GM12865 (cell line): ENCODE data around the gene AP1B1.
"Not testable (repeated sequence)": the region's sequence is repeated elsewhere in the genome, so short reads cannot be mapped to it uniquely, and the experiment has no call there.

Source experiments
- DNase-seq: peaks from one replicate; pipeline ENCODE4 v3.0.0; 2010; ENCODE audit warnings: low read depth
- H3K4me3 ChIP-seq: 2 replicates; pipeline ENCODE4 v1.5.1; 2011; ENCODE audit warnings: mild to moderate bottlenecking, low read depth, low read length, control low read depth
- TF ChIP-seq, protein P1 (sequence below): IDR thresholded peaks from 2 replicates; pipeline ENCODE4 v1.5.1; 2011; ENCODE audit warnings: low read length, control low read depth, low read depth, inconsistent platforms; ENCODE audit not compliant: insufficient read depth; ENCODE audit errors: missing control alignments

Gene AP1B1

DNA sequence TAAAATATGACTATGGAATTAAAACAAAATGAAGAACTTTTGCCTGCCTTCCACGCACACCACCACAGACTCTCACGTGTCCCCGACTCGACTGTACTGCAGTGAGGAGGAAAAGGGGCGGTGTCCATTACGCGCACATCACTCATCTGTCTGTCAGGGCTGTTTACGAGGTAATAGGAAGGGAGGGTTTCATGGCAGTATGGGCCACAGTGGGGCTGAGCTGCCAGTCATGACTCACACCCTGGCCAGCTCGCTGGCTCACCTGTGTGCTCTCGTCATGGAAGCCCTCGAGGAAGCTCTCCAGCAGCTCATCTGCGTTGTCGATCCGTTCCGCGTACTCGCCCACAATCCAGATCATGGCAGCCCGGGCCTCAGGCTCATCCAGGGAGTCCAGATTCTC lies 39.4 kb downstream of the AP1B1 start:
- TF ChIP-seq, protein P1, sequence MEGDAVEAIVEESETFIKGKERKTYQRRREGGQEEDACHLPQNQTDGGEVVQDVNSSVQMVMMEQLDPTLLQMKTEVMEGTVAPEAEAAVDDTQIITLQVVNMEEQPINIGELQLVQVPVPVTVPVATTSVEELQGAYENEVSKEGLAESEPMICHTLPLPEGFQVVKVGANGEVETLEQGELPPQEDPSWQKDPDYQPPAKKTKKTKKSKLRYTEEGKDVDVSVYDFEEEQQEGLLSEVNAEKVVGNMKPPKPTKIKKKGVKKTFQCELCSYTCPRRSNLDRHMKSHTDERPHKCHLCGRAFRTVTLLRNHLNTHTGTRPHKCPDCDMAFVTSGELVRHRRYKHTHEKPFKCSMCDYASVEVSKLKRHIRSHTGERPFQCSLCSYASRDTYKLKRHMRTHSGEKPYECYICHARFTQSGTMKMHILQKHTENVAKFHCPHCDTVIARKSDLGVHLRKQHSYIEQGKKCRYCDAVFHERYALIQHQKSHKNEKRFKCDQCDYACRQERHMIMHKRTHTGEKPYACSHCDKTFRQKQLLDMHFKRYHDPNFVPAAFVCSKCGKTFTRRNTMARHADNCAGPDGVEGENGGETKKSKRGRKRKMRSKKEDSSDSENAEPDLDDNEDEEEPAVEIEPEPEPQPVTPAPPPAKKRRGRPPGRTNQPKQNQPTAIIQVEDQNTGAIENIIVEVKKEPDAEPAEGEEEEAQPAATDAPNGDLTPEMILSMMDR: no peak
- no peak for DNase-seq
- no peak overlapping the region for H3K4me3 ChIP-seq

DNA sequence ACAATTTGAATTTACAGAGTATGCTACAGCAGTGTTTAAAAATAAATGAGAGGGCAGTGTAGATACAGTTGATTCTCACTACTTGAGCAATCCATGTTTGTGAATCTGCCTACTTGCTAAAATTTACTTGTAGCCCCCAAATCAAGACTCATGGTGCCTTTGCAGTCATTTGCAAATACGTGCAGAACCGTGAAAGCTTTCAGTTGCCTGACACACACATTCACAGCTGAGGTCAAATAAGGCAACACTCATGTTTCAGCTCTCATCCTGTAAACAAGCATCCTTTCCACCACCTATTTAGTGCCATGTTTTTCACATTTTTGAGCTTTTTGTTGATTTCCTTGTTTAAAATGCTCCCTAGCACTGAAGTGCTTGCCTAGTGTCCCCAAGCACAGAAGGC lies 40.3 kb downstream of the AP1B1 start:
- no peak for DNase-seq
- H3K4me3 ChIP-seq: no peak overlapping the region
- TF ChIP-seq, protein P1: no peak

DNA sequence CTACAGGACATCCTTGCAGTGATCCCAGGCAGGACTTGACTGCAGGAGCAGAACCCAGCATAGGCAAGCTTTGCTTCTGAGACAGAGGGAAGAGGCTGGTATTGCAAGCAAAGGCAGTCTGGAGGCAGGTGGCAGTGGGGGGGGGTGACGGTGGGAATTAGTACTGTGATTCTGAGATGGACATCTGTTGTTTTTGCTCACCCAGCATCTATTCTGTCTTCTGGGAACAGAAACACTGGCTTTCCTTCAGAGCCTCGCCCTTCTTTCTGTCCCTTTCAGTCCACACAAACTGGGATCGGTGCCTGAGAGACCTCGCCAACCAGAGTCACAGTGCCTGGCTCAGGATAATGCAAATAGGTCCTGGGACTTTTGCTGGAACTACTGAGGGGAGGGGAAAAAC lies 41.7 kb downstream of the AP1B1 start:
- TF ChIP-seq, protein P1: no peak

DNA sequence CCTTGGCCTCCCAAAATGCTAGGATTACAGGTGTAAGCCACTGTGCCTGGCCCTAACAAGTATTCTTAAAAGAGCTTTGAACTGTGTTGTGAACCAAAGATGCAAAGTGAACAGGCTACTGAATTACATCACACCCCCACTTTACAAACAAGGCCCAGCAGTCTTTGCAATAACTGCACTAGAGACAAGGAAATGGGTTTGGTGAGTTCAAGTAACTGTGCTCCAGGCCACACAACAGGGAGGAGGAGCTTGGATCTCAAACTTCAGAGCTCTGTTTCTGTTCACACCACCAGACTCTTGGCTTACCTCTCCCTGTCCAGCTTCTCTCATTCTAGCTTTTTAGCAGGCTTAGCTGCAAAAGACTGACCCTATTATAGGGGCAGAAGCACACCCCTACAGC lies 42.4 kb downstream of the AP1B1 start:
- TF ChIP-seq, protein P1: no peak

More for the DNA sequence above, 41.7 kb downstream of the AP1B1 start:
- no peak for DNase-seq
- H3K4me3 ChIP-seq: no peak overlapping the region

DNA sequence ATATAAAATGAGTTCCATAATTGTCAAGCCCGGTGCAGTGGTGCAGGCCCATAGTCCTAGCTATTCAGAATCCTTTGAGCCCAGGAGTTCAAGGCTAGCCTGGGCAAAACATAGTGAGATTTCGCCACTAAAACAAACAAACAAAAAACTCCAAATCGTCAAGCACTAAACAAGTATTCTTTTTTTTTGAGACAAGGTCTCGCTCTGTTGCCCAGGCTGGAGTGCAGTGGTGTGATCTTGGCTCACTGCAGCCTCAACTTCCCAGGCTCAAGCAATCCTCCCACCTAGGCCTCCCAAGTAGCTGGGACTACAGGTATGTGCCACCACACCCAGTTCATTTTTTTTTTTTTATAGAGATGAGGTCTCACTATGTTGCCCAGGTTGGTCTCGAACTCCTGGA lies 43.5 kb downstream of the AP1B1 start:
- DNase-seq, H3K4me3 ChIP-seq: not testable (repeated sequence)

More for the DNA sequence above, 42.4 kb downstream of the AP1B1 start:
- no peak overlapping the region for H3K4me3 ChIP-seq
- DNase-seq: no peak

DNA sequence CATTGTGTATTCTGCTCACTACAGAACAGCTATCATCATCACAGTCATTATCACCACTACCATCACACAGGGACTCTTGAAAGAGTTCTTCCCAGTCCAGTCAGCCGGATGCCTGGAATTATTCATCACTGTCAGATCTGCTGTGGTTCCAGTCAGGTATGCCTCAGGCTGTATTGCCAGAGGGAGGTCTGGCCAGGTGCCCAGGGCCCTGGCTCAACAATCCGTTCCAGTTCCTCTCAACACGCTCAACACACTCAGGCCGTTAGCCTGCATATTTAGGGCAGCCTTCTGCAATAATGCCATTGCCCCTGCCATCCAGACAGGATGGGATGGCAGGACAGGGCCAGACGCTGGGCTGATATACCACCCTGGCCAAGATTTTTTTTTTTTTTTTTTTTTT lies 44.2 kb downstream of the AP1B1 start:
- H3K4me3 ChIP-seq: no peak overlapping the region
- TF ChIP-seq, protein P1: no peak
- DNase-seq: no peak

DNA sequence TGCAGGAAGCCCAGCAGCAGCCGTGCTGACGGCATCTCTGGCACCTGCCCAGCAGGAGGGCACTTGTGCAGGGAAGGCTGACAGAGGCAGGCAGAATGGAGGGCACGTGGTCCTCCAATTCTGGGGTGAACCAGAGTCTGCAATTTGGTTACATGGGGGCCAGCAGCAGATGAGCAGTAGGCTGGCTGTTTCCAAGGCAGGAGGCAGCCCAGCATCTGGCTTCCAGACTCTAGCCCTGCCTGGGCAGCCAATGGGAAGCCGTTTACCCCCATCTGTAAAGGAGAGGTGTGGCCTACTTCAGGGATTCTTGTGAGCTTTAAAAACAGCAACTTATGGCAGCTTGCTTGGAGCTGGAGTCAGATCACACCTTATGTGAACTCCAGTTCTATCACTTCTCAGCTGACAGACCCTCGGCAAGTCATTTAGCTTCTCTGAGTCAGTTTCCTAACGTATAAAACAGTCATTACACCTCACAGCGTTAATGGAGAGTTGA lies 45.0 kb downstream of the AP1B1 start:
- TF ChIP-seq, protein P1: no peak
- no peak for DNase-seq
- H3K4me3 ChIP-seq: no peak overlapping the region
